Measurements from ENCODE around the gene ATP6AP1. TPM values are rescaled to one million over a fixed set of nuclear protein-coding genes. Genes with fewer than 3 reads are reported as not detected.

The ATP6AP1 gene
- total and polyA plus RNA-seq, 2 experiments from 2014 or later: 52.4 to 155 TPM

DNA sequence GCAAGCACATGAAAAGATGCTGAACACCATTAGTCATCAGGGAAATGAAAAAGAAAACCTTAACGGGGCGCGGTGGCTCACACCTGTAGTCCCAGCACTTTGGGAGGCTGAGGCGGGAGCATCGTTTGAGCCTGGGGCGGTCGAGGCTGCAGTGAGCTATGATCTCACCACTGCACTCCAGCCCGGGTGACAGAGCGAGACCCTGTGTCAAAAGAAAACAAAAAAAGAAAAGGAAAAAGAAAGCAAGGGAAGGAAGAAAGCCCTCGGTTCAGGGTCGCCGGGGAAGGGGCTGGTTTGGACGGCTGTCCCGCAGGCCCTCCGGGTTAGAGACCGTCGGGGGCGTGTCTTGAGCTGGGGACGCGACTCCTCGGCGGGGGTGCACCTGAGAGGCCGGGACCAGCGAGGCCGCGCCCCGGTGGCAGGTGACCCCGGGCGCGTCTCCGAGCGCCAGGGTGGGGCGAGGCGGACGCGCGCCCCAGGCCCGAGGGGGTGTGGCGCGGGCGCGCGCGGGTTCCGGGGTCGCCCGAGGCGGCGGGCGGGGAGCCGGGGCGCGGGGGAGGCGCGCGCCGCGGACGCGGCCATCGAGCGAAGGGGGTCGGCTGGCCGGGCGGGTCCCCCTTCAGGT lies 29.1 kb downstream of the ATP6AP1 start:
- no peaks in the 10 kb centered on the region for H3K9me3 ChIP-seq (ENCODE audit: low read depth)
- H3K4me1 ChIP-seq (ENCODE audit: low read depth): no peaks in the 10 kb centered on the region
- H3K36me3 ChIP-seq: no peaks in the 10 kb centered on the region
- H3K27ac ChIP-seq: peak overlapping the region; percentile 77
- H3K27me3 ChIP-seq: no peaks in the 10 kb centered on the region
- TF ChIP-seq, protein P1, sequence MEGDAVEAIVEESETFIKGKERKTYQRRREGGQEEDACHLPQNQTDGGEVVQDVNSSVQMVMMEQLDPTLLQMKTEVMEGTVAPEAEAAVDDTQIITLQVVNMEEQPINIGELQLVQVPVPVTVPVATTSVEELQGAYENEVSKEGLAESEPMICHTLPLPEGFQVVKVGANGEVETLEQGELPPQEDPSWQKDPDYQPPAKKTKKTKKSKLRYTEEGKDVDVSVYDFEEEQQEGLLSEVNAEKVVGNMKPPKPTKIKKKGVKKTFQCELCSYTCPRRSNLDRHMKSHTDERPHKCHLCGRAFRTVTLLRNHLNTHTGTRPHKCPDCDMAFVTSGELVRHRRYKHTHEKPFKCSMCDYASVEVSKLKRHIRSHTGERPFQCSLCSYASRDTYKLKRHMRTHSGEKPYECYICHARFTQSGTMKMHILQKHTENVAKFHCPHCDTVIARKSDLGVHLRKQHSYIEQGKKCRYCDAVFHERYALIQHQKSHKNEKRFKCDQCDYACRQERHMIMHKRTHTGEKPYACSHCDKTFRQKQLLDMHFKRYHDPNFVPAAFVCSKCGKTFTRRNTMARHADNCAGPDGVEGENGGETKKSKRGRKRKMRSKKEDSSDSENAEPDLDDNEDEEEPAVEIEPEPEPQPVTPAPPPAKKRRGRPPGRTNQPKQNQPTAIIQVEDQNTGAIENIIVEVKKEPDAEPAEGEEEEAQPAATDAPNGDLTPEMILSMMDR (IDR thresholded peaks at IDR 0.05; ENCODE audit: low read depth, low read length): no peak
- peak overlapping the region; percentile 84 for H3K4me3 ChIP-seq
- DNase-seq (ENCODE audit: low read depth in 1 of 2, low spot score in 1 of 2): peak in 1 of 2 donors; percentile 50

DNA sequence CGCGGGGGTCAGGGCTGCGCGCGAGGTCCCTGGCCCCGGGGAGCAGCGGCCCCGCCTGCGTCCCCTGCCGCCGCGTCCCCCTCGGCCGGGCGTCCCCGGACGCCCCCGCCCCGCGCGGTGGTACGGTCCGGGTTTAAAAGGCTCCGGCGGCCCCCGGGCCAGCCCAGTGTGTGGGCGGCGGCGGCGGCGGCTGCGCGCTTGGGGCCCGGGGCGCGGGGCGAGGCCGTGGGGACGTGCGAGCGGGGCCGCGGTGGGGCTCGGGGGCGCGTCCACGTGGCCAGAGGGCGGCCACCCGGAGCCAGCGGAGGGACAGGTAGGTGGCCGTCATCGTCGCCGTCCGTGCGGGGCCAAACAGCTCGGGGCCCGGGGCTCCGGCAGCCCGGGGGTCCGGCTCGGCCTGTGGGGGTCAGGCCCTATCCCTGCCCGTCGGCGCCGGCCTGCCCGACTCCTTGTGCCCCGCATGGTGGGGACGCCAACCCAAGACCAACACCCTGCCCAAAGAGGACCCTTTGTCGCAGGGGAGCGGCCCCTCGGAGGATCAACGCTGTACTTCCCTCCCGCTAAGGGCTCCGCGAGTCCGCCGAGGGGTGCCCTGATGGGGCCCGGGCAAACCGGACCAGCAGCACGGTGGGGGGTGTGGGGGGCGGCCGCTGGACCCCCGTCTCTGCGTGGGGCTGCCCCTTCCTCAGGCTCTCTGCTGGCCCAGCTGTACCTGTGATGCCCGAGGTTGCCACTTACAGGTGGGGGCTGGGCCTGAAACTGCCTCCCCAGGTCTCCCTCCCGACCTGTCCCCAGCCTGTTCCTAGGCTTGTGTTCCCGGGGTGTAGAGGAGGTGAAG lies 29.9 kb downstream of the ATP6AP1 start, which contains the start of gene PLXNA3:
Gene PLXNA3, plus strand, starts transcription at position 166 of the 838 bp plus-strand sequence. CDS start 1,903 bp downstream, outside the sequence.
- no peaks in the 10 kb centered on the region for H3K27me3 ChIP-seq
- peak; percentile 50 to 65 for DNase-seq (ENCODE audit: low read depth in 1 of 2, low spot score in 1 of 2)
- no peaks in the 10 kb centered on the region for H3K36me3 ChIP-seq
- H3K9me3 ChIP-seq (ENCODE audit: low read depth): no peaks in the 10 kb centered on the region
- TF ChIP-seq, protein P1 (IDR thresholded peaks at IDR 0.05; ENCODE audit: low read depth, low read length): no peak
- peak within 1 kb of the TSS; percentile 84 for H3K4me3 ChIP-seq
- no peaks in the 10 kb centered on the region for H3K4me1 ChIP-seq (ENCODE audit: low read depth)
- H3K27ac ChIP-seq: peak within 1 kb of the TSS; percentile 77

DNA sequence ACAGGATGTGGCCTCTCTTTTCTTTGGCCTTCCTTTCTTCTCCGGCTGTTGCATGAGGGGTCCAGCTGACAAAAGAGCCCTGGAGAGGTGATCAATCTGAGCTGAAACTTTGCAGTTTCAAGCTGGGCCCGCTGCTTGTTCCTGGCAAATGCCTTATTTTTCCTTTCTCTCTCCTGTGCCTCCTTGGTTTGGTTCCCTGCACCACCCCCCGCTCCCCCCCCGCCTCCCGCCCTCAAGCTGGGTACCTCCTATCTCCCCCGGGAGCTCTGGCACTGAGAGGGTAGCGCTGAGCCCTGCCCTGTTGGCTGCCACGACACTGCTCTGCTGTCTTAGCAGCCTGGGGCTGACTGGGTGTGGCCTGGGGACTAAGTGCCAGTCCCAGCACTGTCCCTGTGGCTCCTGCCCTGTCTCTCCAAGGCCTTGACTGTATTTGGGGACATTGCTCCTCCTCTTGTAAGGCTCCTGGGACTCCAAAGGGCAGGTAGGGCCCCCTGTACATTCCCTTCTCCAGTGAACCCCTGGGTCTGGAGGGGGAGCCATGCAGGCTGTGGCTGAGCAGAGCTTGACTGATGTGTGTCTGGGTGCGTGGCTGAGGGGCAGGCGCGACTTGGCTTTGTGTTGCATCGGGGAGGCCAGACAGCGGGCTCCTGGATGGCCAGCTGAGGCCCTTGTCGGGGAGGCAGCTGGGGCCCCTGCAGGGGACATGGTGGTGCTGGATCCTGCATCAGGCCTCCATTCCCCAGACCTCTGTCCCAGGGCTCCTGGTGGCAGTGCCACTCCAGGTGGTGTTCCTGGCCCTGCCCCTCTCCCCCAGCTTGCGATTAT lies 30.7 kb downstream of the ATP6AP1 start:
- Histone ChIP-seq H3K4me1 (ENCODE audit: low read depth) (no peaks in the 10 kb centered on the region), H3K36me3 (no peaks in the 10 kb centered on the region), H3K27me3 (no peaks in the 10 kb centered on the region), H3K27ac (no peak overlapping the region), H3K9me3 (ENCODE audit: low read depth) (no peaks in the 10 kb centered on the region), H3K4me3 (peak overlapping the region; percentile 84)
- DNase-seq (ENCODE audit: low read depth in 1 of 2, low spot score in 1 of 2): peak in 1 of 2 donors; percentile 9
- TF ChIP-seq, protein P1 (IDR thresholded peaks at IDR 0.05; ENCODE audit: low read depth, low read length): no peak

DNA sequence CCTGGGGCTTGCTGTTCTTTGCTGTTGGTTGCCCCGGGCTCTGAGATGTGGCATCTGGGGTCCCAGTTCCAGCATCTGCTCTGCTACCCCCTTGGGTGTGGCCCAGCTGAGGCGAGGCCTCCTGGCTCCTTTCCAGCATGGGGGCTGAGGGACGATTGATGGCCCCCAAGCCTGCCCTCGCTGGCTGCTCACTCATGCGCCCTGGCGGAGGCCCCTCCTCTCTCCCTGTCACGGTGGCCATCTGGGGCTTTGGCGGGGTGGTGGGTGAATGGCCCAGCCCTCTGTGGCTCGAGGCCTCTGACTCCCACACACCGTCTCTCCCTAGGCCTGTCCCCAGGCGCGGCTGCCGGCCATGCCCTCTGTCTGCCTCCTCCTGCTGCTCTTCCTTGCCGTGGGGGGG lies 31.4 kb downstream of the ATP6AP1 start:
- Histone ChIP-seq H3K4me3 (no peak overlapping the region), H3K9me3 (ENCODE audit: low read depth) (no peaks in the 10 kb centered on the region), H3K4me1 (ENCODE audit: low read depth) (no peaks in the 10 kb centered on the region), H3K27me3 (no peaks in the 10 kb centered on the region), H3K27ac (no peak overlapping the region), H3K36me3 (no peaks in the 10 kb centered on the region)
- DNase-seq (ENCODE audit: low read depth in 1 of 2, low spot score in 1 of 2): no peak
- TF ChIP-seq, protein P1 (IDR thresholded peaks at IDR 0.05; ENCODE audit: low read depth, low read length): no peak

DNA sequence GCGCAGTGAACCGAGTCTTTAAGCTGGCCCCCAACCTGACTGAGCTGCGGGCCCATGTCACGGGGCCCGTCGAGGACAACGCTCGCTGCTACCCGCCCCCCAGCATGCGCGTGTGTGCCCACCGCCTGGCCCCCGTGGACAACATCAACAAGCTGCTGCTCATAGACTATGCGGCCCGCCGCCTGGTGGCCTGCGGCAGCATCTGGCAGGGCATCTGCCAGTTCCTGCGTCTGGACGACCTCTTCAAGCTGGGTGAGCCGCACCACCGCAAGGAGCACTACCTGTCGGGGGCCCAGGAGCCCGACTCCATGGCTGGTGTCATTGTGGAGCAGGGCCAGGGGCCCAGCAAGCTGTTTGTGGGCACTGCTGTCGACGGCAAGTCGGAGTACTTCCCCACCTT lies 31.8 kb downstream of the ATP6AP1 start:
- no peaks in the 10 kb centered on the region for H3K36me3 ChIP-seq

More for the DNA sequence above, 31.8 kb downstream of the ATP6AP1 start:
- Histone ChIP-seq H3K4me3 (no peak overlapping the region), H3K27me3 (no peaks in the 10 kb centered on the region), H3K9me3 (ENCODE audit: low read depth) (no peaks in the 10 kb centered on the region), H3K27ac (no peak overlapping the region), H3K4me1 (ENCODE audit: low read depth) (no peaks in the 10 kb centered on the region)
- no peak for DNase-seq (ENCODE audit: low read depth in 1 of 2, low spot score in 1 of 2)
- TF ChIP-seq, protein P1 (IDR thresholded peaks at IDR 0.05; ENCODE audit: low read depth, low read length): no peak
